GM12874 (cell line): ENCODE results near the gene EPB41L4B.

Experiments used
- TF ChIP-seq, protein P1 (sequence below): IDR thresholded peaks from 2 replicates; pipeline ENCODE4 v1.5.1; 2011; ENCODE audit warnings: low read depth, mild to moderate bottlenecking, control low read depth, low read length, moderate library complexity; ENCODE audit not compliant: insufficient read depth

The EPB41L4B gene

DNA sequence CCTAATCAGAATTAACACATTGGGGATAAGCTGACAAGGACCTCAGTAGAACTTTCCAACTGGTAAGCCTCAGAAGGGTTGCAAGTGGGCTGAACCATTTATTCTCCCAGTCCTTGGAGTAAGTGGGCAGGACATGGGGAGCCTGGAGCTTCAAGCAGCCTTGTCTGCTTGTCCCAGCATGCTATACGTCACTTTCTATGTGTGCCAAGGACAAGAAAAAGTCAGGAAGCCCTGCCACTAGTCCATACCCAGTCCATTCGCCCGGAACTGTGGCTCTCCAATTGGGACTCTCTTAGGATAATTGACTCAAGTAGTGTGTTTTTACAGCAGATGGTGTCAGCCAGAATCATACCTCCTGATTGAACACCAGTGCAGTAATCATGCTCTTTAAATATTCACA lies 91.2 kb downstream of the EPB41L4B start:
- TF ChIP-seq, protein P1, sequence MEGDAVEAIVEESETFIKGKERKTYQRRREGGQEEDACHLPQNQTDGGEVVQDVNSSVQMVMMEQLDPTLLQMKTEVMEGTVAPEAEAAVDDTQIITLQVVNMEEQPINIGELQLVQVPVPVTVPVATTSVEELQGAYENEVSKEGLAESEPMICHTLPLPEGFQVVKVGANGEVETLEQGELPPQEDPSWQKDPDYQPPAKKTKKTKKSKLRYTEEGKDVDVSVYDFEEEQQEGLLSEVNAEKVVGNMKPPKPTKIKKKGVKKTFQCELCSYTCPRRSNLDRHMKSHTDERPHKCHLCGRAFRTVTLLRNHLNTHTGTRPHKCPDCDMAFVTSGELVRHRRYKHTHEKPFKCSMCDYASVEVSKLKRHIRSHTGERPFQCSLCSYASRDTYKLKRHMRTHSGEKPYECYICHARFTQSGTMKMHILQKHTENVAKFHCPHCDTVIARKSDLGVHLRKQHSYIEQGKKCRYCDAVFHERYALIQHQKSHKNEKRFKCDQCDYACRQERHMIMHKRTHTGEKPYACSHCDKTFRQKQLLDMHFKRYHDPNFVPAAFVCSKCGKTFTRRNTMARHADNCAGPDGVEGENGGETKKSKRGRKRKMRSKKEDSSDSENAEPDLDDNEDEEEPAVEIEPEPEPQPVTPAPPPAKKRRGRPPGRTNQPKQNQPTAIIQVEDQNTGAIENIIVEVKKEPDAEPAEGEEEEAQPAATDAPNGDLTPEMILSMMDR, result no peak

- TF ChIP-seq, protein P1, result no peak
These were observed 92.7 kb downstream of the EPB41L4B start for GRCh38 chr9:109228093-109228642.

- TF ChIP-seq, protein P1, result no peak
These were observed 95.2 kb downstream of the EPB41L4B start for GRCh38 chr9:109225629-109226028.

DNA sequence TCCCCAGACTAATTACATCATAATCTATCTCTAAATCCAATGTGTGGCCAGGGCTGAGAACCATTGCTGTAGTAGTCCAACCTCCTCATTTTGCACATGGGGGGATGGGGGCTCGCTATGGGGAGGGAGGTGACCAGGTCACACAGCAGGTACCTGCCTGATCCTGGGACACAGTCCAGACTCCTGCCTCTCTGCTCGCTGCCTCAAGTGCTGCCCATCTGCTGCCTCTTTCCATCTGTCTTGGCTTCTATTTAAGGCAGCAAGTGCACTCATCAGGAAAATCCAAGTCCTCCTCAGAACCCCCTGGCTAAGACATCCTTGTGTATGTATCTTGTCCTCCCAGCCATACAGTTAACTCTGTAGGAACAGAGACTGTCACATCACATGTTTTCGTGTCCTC lies 96.1 kb downstream of the EPB41L4B start:
- TF ChIP-seq, protein P1, result no peak

DNA sequence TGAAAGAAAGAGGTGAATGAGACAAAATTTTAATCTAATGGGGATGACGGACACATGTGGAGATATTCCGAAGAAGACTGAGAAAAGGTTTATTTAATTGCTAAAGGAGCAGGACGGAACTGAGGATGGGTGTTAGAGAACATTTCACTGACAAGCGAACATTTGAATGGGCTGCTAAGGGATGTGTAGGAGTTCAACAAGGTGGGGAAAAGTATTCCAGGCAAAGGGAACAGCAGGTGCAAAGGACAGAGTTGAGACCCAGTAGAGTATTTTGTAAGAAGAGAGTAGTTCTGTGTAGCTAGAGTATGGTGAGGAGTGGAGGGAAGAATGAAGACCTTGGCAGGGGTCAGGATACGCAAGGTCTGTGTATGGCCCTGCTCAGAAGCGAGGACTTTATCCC lies 106.4 kb downstream of the EPB41L4B start:
- TF ChIP-seq, protein P1, result no peak

GRCh38 chr9:109213285-109214121 lies 107.4 kb downstream of the EPB41L4B start:
- TF ChIP-seq, protein P1, result no peak

DNA sequence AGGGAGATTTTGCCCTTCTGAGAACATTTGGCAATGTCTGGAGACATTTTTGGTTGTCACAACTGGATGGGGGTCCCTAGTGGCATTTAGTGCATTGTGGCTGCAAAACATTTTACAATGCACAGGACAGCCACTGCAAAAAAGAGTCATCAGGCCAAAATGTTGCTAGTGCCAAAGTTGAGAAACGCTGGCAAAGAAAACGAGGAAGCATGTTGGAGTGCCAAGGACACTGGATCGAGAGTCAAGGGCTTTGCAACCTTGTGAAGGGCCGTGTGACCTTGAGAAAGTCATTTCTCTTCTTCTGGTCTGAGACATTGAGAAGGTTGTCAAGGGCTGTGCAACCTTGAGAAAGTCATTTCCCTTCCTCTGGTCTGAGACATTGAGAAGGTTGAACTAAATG lies 108.1 kb downstream of the EPB41L4B start:
- TF ChIP-seq, protein P1, result no peak
